GM19467 (cell line): ENCODE data around the gene SERPINA5.
"Not testable (repeated sequence)": the region's sequence is repeated elsewhere in the genome, so short reads cannot be mapped to it uniquely, and the experiment has no call there.

ENCODE experiments used
- ATAC-seq: cut with Tn5 transposase; IDR thresholded peaks from one replicate; pipeline ENCODE4 v1.9.1; 2021; ENCODE audit warnings: mild to moderate bottlenecking, moderate library complexity; ENCODE audit not compliant: unreplicated experiment

Gene SERPINA5

DNA sequence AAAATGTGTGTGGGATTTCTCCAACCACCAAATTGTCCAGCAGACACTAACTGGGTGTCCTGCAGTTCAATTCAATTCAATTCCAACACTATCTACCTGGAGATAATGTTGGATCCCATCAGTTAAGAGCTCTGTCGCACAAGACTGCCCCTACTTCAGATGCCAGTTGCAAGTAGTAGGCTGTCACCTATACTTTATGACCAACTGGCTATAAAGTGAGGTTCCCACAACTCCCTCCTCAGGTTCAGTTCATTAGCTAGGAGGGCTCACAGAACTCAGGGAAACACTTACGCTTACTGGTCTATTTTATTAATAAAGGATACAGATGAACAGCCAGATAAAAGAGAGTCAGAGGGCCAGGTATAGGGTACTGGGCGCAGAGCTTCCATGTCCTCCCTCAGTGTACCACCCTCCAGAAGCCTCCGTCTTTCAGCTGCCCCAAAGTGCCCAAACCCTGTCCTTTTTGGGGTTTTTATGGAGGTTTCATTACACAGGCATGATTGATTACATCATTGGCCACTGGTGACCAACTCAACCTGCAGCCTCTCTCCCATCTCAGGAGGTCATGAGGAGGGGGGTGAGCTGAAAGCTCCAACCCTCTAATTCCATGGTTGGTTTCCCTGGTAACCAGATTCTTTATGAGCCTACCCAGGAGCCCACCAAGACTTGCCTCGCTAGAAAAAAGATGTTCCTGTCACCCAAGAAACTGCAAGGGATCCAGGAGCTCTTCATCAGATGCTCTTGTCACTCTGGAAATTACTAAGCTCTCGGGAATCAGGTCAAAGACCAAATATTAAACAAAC is 7.5 kb upstream of the SERPINA5 start:
- no peak for ATAC-seq

DNA sequence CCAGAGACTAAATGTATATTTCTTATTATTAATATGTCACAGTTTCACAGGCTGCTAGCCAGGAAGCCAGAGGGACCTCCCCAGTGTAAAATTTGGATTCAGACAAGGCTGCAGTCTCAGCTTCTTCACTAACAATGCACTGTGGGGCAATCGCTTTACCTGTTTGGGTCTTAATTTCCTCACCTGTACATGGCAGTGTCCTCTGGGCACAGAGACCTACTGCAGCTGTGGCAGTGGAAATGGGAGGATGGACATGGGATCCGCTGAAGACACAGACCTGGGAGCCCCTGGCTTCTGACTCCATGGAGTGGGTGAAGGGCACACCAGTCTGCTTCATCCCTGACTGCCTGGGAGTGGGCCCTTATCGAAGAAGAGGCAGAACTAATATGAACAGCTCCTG is 6.9 kb upstream of the SERPINA5 start:
- ATAC-seq = no peak

DNA sequence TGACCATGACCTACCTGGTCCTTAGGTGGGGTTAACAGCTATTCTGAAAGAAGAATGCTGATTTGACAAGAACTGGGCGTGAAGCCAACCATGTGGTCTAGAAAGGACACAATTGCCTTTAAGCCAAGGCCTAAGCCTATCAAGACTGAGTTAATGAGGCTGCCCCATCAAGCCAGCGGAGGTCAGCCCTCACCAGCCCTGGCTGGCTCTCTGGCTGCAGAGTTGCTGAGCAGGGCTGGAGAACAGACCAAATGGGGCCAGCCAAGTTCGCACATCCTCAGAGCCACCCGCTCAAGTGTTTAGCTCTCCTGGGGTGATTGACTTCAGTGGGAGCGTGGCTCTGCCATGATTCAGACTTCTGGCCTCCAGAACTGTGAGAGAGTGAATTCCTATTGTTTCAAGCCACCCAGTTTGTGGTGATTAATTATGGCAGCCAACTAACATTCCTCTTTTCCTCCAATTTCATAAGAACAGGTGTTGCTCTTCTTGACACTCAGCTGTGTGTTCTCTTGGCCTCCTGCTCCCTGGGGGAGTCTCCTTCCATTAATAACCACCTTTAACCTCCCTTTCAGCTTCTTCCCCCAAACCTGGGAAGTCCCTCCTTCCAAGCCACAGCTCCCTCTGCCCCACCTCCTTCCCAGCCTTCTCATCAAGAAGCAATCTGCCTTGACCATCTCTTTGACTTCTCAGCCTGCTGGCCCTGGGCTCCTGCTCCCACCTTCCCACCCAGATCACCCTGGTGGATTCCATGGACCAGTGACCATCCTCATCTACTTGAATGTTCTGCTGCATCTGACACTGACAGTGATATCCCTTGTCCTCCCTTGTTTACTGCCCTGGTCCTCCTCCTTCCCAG is 5.3 kb upstream of the SERPINA5 start:
- no peak for ATAC-seq

DNA sequence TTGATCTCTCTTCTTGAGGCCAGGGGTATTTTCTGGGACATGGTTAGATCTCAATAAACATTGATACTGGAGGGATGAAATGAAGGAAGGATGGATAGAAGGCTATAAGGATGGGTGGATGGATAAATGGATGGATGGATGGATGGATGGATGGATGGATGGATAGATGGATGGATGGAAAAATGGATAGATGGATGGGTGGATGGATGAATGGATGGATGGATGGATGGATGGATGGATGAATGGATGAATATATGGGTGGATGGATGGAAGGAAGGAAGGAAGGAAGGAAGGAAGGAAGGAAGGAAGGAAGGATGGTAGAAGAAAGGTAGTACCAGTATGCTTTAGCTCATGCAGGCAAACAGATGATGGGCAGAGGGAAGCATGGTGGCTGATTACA is 3.8 kb upstream of the SERPINA5 start:
- not testable (repeated sequence) for ATAC-seq

DNA sequence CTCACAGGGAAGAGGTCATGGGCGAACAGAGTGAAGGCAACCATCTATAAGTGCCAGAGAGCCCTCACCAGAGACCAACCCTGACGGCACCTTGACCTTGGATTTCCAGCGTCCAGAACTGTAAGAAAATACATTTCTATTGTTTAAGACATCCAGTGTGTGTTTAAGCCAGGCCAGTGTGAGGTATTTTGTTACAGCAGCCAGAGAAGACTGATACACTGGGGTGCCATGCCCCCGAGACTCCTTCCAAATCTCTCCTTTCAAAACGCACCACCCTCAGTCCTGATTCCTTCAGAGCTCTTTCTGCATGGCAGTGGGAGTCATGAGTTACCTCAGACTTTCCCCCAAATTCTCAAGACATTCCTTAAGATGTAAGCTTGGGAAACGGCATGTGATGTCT is 2.5 kb upstream of the SERPINA5 start:
- ATAC-seq = no peak

DNA sequence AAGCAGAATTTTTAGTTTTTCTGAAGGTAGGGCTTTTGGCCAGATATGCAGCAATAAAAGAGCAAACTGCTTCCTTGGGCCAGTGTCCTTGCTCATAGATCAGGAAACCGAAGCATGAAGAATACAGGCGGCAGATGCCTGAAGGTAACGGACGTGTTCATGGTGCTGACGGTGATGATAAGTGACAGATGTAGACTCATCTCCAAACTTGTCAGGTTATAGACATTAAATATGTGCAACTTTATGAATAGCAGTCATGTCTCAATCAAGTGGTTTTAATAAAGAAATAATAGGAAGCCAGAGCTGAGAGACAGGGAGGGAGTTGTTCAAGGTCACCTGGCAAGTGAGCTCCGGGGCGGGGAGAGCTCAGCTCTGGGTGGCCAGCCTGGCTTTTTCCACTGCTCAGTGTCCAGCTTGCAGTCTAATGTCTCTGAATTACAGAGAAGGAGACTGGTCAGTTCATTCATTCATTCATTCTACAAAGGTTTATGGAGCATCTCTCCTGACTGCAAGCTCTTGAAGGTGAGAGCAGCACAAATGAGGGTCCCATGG is 1.0 kb downstream of the SERPINA5 start:
- ATAC-seq = no peak

DNA sequence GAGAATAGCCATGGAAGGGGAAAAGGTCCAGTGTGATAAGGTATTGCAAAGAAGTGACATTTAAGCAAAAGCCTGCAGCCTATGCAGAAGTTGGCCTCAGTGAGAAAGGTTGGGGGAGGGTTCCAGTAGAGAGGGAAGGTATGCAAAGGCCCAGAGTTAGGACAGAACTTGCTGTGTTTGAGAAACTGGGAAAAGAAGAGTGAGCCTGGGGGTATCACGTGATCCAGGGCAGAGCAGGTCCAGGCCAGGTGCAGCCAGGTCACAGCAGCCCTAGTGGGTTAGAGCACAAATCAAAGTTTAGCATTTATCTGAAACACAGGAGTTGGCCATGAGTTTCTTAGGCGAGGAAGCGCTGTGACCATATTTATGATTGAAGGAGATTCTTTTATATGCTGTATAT is 1.6 kb downstream of the SERPINA5 start:
- ATAC-seq = no peak

DNA sequence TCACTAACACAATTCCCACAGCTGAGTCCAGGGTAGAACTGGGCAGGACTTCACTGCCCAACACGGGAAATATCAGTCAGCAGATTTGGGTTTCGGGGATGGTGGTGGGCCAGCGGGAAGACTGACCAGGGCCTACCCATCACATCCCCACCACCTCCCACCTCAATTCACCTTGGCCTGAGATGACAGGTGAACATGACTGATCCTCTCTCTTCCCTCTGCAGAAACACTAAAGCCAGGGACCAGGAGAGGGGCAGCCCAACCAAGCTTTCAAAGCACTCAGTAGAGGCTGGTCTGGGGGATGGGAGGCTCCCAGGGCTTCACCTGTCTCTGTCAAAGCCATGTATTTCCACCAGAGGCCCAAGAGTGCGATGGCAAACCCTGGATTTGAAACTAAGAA is 2.3 kb downstream of the SERPINA5 start:
- no peak for ATAC-seq

DNA sequence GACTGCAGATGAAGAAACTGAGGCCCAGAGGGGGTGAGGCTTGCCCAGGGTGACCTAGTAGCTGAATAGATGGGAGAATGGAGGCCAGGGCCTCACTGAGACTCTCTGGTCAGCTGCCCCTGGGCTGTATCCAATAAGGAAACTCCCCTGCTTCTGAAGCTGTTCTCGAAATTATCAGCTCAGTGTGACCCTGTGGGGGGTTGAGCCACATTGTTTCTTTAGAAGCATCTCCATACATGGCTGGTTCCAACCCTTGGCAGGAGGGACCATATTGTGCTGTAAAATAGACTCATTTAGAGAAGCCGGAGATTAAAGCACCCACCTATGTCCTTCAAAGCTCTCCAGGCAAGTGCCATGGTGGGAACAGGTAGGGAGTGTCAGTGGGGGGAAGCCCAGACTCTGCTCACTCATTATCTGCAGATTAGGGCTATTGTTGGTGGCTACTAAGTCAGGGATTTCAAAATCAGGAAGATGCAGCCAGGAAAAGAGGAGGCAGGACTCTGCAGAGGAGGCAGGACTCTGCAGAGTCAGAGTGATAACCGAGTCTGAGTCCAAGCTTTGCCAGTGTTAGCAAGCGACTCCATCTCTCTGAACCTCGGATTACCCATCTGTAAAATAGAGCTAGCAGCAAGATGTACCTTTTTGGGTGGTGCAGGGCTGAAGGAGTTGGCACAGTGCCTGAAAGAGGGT is 3.5 kb downstream of the SERPINA5 start:
- no peak for ATAC-seq

DNA sequence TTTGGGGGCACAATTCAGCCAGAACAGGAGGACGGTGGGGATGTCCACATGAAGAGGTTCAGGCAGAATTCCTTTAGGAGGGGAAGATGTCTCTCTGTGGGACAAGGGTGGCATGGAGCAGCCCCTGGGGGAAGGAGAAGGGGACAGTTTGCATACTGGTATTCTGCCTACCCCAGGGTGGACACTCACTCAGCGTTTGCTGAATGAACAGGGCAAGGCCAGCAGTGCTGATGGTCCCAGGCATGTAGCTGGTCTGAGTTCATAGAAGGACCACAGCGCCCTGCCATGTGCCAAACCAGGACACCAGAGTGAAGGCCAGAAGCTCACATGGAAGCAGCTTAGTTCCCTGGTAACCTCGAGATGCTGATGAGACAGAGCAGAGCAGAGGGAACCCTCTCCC is 5.4 kb downstream of the SERPINA5 start:
- ATAC-seq = no peak

DNA sequence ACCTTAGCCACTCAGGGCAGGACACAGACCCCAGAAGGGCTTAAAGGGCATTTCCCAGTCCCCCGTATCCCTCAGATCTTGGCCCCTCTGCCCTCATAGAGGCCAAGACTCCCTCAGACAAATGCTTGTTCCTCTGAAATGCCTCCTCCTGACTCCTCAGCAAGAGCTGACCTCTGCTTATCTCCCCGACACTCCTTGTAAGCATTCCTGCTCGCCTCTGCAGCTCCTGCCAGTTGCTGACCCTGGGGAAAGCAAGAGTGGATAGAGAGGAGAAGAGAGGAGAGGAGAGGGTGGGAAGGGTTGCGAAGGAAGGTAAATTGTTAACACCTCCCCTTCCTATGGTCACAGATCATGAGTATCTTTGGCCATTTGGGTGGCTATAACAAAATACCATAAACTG is 7.1 kb downstream of the SERPINA5 start:
- no peak for ATAC-seq

DNA sequence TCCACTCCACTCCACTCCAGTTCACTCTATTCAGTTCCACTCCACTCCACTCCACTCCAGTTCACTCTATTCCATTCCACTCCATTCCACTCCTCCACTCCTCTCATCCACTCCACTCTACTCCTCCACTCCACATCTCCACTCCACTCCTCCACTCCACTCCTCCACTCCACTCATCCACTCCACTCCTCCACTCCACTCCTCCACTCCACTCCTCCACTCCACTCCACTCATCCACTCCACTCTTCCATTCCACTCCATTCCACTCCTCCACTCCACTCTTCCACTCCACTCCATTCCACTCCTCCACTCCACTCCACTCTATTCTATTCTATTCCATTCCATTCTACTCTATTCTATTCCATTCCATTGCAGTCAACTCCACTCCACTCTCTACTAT is 9.8 kb downstream of the SERPINA5 start:
- no peak for ATAC-seq

DNA sequence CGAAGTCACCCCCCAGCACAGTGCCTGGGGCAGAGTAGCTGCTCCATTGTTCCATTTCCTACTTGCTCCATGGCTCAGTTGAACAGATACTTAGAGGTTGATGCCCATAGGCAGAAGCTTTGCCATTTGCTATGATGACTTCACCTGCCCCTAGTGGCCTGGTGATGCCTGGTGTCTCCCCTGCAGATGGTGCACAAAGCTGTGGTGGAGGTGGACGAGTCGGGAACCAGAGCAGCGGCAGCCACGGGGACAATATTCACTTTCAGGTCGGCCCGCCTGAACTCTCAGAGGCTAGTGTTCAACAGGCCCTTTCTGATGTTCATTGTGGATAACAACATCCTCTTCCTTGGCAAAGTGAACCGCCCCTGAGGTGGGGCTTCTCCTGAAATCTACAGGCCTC is 10.6 kb downstream of the SERPINA5 start:
- ATAC-seq = no peak

DNA sequence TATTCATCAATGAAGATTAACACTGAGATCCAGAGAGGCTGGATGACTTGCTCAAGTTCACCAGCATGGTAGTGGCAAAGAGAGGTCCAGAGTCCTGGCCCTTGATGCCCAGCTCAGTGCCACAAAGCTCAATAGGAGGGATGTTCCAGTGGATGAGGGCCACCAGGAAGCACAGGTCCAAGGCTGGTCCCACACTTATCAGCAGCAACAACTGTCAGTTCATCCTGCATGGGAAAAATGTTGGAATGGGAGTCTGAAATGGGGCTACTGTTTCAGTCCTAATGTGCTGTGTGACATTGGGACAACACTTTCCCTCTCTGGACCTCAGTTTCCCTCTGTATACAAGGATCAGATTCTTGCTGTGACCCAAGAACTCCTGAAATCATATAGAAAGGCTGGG is 11.2 kb downstream of the SERPINA5 start:
- no peak for ATAC-seq

DNA sequence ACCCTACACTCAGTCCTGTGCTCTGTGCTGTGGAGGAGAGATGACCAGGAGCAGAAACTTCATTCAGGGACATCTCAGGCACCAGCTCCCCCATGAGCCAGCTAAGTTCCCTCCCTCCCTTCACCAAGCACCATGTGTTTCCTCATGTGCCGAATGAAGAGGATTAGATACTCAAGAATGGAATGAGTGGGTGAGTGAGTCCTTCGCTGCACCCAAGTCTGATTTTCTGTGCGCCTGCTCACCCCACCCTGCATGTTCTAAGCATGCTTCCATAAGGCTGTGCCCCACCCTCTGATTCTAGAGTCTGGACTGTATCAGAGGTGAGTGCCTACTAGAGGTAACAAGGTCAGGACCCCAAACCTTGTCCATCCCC is 12.1 kb downstream of the SERPINA5 start:
- ATAC-seq = no peak

DNA sequence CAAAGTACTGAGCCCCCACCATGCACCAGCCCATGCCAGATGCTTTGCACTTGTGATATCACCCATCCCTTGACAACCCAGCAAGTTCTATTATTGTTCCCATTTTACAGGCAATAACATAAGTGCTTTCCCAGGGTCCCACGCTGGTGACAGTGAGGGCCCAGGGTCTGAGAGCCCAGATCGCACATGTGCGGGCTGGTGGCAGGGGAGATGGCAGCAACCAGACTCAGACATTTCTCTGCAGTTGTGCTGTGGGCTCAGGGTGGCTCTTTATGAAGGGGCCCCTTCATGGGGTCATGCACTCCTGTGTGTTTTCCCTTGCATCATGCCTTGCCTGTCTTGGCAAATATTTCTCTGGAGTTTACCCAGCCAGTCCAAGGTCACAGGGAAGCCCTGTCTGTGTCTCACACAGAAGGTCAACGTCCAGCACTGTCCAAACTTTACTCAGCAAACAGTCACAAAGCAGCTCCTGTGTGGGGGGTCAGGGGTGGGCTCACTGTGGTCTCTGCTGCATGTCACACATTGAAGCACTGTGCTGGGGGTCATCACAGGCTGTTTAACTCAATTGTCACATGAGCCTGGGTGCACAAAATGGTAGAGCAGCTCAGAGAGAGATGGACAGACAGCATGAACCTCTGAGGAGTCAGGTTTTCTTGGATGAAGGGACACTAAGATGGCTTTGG is 12.7 kb downstream of the SERPINA5 start:
- ATAC-seq = no peak

DNA sequence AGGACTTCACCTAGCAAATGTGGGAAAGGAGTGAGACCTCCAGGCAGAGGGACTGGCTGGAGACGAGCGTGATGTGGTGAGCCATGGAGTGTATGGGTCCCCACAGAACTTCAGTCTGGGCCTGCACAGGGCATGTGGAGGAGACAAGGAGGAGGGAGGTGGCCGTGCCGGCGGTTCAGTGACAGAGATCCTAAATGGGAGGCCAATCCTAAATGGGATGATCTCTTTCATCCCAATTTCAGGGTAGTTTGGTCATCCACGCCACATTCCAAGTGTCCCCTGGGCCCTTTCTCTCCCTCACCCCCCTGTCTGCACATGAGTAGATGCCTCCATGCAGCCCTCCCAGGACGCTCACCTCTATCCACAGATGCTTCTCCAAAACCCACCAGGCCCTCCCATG is 13.2 kb downstream of the SERPINA5 start:
- ATAC-seq = no peak

DNA sequence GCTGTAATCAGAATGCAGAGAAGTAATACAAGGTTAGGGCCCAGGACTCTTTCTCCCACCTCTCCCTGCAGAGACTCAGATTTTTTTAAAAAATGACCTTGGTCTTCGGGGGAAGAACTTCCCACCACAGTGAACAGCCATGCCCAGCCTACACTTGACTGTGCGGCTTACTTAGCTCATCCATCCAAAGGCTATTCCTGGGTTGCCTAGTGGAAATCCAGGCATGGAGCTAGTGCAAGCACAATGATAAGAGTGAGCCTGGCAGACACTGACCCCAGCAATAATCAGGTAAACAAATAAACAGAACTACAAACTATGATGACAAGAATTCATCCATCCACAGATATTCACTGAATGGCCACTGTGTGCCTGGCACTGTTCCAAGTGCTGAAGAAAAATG is 14.7 kb downstream of the SERPINA5 start:
- ATAC-seq = no peak

DNA sequence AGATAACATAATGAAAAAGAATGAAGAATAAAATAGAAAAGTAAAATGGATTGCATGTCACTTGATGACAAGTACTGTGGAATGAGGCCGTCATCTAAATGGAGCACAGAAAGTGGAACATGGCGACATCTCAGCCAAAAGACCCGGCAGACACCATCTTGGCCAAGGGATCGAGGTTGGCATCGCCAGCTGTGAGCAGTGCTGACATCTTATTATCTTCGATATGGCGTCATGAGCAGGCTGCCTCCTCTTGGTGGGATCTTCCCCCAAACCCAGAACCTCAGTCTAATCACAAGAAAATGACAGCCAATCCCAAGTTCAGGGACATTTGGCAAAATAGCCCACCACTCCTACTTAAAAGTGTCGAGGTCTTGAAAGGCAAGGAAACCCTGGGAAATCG is 15.1 kb downstream of the SERPINA5 start:
- no peak for ATAC-seq

DNA sequence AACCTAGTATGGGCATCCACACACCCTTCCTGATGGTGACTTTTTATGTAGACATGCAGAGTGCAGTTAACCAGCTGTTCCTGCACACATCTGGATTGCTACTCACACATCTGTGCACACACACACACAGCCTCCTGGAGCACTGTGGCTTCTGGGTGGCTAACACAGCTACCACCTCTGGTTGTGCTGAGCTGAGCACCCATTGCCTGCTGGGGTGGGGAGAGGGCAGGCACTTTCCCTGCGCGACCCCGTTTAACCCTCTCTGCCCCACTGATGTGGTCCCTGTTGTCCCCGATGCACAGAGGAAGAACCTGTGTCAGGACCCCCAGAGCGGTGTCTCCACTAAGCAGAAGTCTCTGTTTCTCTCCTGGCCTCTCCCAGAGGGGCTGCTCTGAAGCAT is 16.6 kb downstream of the SERPINA5 start:
- ATAC-seq = no peak

DNA sequence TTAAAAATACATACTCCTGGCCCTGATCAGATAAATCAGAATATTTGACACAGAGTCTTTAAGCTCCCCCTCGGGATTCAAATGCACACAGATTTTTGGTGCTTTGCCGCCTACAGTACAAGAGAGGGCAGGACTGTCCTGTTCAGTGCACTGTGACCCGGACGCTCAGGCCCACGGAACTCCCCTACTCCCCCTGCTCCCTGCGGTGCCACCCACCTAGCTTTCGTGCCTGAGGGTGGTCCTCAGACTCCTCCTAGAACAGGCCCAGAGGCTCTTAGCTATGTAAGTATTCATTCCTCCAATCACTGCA is 17.2 kb downstream of the SERPINA5 start:
- ATAC-seq = no peak
